ENCODE results near the gene KMO.

DNA sequence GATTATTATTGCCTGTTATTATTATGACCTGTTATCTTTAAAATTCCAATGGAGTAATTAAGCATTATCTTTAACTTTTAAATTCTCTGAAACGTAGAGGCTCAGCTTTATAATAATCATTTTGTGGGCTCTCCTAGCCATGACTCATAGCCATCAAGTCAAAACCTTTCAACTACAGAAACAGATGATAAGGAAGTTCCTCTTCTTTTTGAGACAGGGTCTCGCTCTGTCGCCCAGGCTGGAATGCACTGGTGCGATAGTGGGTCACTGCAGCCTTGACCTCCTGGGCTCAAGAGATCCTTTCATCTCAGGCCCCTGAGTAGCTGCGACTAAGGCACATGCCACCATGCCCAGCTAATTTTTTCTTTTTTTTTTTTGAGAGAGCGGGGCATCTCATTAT, 64.5 kb downstream of the KMO start:
- TF ChIP-seq, protein P1, sequence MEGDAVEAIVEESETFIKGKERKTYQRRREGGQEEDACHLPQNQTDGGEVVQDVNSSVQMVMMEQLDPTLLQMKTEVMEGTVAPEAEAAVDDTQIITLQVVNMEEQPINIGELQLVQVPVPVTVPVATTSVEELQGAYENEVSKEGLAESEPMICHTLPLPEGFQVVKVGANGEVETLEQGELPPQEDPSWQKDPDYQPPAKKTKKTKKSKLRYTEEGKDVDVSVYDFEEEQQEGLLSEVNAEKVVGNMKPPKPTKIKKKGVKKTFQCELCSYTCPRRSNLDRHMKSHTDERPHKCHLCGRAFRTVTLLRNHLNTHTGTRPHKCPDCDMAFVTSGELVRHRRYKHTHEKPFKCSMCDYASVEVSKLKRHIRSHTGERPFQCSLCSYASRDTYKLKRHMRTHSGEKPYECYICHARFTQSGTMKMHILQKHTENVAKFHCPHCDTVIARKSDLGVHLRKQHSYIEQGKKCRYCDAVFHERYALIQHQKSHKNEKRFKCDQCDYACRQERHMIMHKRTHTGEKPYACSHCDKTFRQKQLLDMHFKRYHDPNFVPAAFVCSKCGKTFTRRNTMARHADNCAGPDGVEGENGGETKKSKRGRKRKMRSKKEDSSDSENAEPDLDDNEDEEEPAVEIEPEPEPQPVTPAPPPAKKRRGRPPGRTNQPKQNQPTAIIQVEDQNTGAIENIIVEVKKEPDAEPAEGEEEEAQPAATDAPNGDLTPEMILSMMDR (IDR thresholded peaks at IDR 0.05; ENCODE audit: insufficient read depth, low read length): no peak
- no peak for TF ChIP-seq GABPA (IDR thresholded peaks at IDR 0.05; ENCODE audit: low read depth)
- no peak for TF ChIP-seq SPI1 (IDR thresholded peaks at IDR 0.05; ENCODE audit: borderline replicate concordance, low read depth)
- TF ChIP-seq, protein P2, sequence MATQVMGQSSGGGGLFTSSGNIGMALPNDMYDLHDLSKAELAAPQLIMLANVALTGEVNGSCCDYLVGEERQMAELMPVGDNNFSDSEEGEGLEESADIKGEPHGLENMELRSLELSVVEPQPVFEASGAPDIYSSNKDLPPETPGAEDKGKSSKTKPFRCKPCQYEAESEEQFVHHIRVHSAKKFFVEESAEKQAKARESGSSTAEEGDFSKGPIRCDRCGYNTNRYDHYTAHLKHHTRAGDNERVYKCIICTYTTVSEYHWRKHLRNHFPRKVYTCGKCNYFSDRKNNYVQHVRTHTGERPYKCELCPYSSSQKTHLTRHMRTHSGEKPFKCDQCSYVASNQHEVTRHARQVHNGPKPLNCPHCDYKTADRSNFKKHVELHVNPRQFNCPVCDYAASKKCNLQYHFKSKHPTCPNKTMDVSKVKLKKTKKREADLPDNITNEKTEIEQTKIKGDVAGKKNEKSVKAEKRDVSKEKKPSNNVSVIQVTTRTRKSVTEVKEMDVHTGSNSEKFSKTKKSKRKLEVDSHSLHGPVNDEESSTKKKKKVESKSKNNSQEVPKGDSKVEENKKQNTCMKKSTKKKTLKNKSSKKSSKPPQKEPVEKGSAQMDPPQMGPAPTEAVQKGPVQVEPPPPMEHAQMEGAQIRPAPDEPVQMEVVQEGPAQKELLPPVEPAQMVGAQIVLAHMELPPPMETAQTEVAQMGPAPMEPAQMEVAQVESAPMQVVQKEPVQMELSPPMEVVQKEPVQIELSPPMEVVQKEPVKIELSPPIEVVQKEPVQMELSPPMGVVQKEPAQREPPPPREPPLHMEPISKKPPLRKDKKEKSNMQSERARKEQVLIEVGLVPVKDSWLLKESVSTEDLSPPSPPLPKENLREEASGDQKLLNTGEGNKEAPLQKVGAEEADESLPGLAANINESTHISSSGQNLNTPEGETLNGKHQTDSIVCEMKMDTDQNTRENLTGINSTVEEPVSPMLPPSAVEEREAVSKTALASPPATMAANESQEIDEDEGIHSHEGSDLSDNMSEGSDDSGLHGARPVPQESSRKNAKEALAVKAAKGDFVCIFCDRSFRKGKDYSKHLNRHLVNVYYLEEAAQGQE (IDR thresholded peaks at IDR 0.05; ENCODE audit: insufficient replicate concordance, low read depth): no peak
- no peak for TF ChIP-seq POLR2AphosphoS5 (IDR thresholded peaks at IDR 0.05; ENCODE audit: low read depth)
